B cell (primary cell): ENCODE measurements around the gene DENND4B. TPM values are rescaled to one million over a fixed set of nuclear protein-coding genes. Genes with fewer than 3 reads are reported as not detected.

Source experiments
- ATAC-seq: fragments of 200-7000 bp; cut with Tn5 transposase; one replicate; pipeline ENCODE4 v1.10.0; 2021; ENCODE audit warnings: low read depth, mild to moderate bottlenecking, moderate number of reproducible peaks, moderate library complexity
- CTCF ChIA-PET: fragments of 350-600 bp; sonication (Branson Sonifier 250); formaldehyde crosslinking; loops from one replicate; lab custom pipeline; 2021; ENCODE audit warnings: antibody characterized with exemption, inconsistent platforms; lab: Charles Lee
- POLR2A ChIA-PET: fragments of 350-600 bp; sonication (Branson Sonifier 250); formaldehyde crosslinking; loops from one replicate; lab custom pipeline; 2021; ENCODE audit warnings: antibody characterized with exemption; lab: Charles Lee
- DNase-seq: peaks from one replicate; pipeline ENCODE4 v3.0.0; 2013
- H2AFZ ChIP-seq: 2 replicates; pipeline ENCODE4 v1.6.1; 2012; ENCODE audit warnings: mild to moderate bottlenecking, low read depth, low read length; ENCODE audit not compliant: insufficient read depth, poor library complexity, severe bottlenecking
- H3K27ac ChIP-seq, 2 donors: 1 replicate in 1 of 2; 2 replicates in 1 of 2; pipeline ENCODE4 v1.5.1; 2012 to 2013; ENCODE audit warnings: low read length in 2 of 2, mild to moderate bottlenecking in 2 of 2, moderate library complexity in 1 of 2
- H3K27me3 ChIP-seq, 4 experiments: fragments of 200-600 bp in 1 of 4; sonication (generic) in 1 of 4; replicated peaks in 1 of 4; 1 replicate in 2 of 4; 2 replicates in 2 of 4; pipeline versions ENCODE4 v1.6.1 to v1.7.0; 2013 to 2016; ENCODE audit warnings: low read length in 3 of 4, mild to moderate bottlenecking in 2 of 4, mixed read lengths in 1 of 4, moderate library complexity in 1 of 4; ENCODE audit not compliant: insufficient read depth in 4 of 4, control insufficient read depth in 3 of 4; ENCODE audit errors: control extremely low read depth in 1 of 4
- H3K36me3 ChIP-seq, 2 experiments: replicated peaks in 1 of 2; 1 replicate in 1 of 2; 2 replicates in 1 of 2; pipeline versions ENCODE4 v1.6.1 to v1.7.1; 2013; ENCODE audit warnings: low read length in 1 of 2; ENCODE audit not compliant: insufficient read depth in 2 of 2, control insufficient read depth in 1 of 2; ENCODE audit errors: control extremely low read depth in 1 of 2, extremely low read depth in 1 of 2
- H3K4me1 ChIP-seq, 2 donors: fragments of 200-600 bp in 1 of 2; sonication (generic) in 1 of 2; 1 replicate in 1 of 2; 2 replicates in 1 of 2; pipeline versions ENCODE4 v1.5.1 to v1.6.1; 2013 to 2017; ENCODE audit warnings: low read length in 2 of 2; ENCODE audit not compliant: control insufficient read depth in 2 of 2, insufficient read depth in 2 of 2
- H3K4me2 ChIP-seq: replicated peaks from 2 replicates; pipeline ENCODE3; 2012; ENCODE audit warnings: mild to moderate bottlenecking, low read depth, low read length; ENCODE audit not compliant: poor library complexity, severe bottlenecking
- H3K4me3 ChIP-seq, 5 experiments: fragments of 200-600 bp in 1 of 5; sonication (generic) in 1 of 5; 1 replicate in 3 of 5; 2 replicates in 2 of 5; pipeline versions ENCODE4 v1.5.1 to v1.7.0; 2011 to 2016; ENCODE audit warnings: low read length in 4 of 5, mild to moderate bottlenecking in 4 of 5, low read depth in 2 of 5, control low read depth in 1 of 5, moderate library complexity in 1 of 5; ENCODE audit not compliant: insufficient read depth in 1 of 5; ENCODE audit errors: control extremely low read depth in 1 of 5, extremely low read depth in 1 of 5
- H3K79me2 ChIP-seq: fragments of 200-600 bp; sonication (generic); one replicate; pipeline ENCODE4 v1.6.0; 2016; ENCODE audit warnings: low read length; ENCODE audit not compliant: control insufficient read depth, insufficient read depth
- H3K9ac ChIP-seq: fragments of 200-600 bp; sonication (generic); 2 replicates; pipeline ENCODE4 v1.6.1; 2017; ENCODE audit warnings: mild to moderate bottlenecking, low read length, moderate library complexity
- H3K9me3 ChIP-seq, 3 donors: one replicate each; pipeline versions ENCODE4 v1.6.1 to v1.7.1; 2013; ENCODE audit warnings: low read length in 2 of 3; ENCODE audit not compliant: control insufficient read depth in 2 of 3, insufficient read depth in 1 of 3; ENCODE audit errors: control extremely low read depth in 1 of 3
- H4K20me1 ChIP-seq: 2 replicates; pipeline ENCODE4 v1.6.0; 2012; ENCODE audit warnings: mild to moderate bottlenecking, low read length; ENCODE audit not compliant: insufficient read depth, control insufficient read depth, poor library complexity, severe bottlenecking
- H3K27ac Mint-ChIP-seq: one replicate; pipeline ENCODE4 v1.8.0; 2021; ENCODE audit warnings: mixed read lengths
- H3K27me3 Mint-ChIP-seq: one replicate; pipeline ENCODE4 v1.8.0; 2021; ENCODE audit warnings: mixed read lengths
- H3K4me1 Mint-ChIP-seq: one replicate; pipeline ENCODE4 v1.8.0; 2021; ENCODE audit warnings: mixed read lengths
- H3K4me3 Mint-ChIP-seq: one replicate; pipeline ENCODE4 v1.8.0; 2021; ENCODE audit warnings: mixed read lengths
- H3K9me3 Mint-ChIP-seq: one replicate; pipeline ENCODE4 v1.8.0; 2022; ENCODE audit warnings: mixed read lengths; ENCODE audit not compliant: insufficient read depth
- CTCF ChIP-seq: fragments of 200-600 bp; IDR thresholded peaks from one replicate; pipeline ENCODE4 v1.8.0; 2022; ENCODE audit warnings: antibody characterized with exemption, mild to moderate bottlenecking
- EZH2 ChIP-seq: IDR thresholded peaks from 2 replicates; pipeline ENCODE4 v1.6.1; 2012; ENCODE audit warnings: borderline replicate concordance, low read depth, mild to moderate bottlenecking, moderate library complexity, low read length; ENCODE audit not compliant: insufficient read depth, poor library complexity, severe bottlenecking
- WGBS: methylation state at CpG from one replicate; pipeline ENCODE4 v1.1.5; 2013; ENCODE audit warnings: missing lambda C conversion rate; ENCODE audit not compliant: insufficient coverage; 5-methylcytosine and 5-hydroxymethylcytosine counted together
- intact Hi-C: fragments of 100-400 bp; cut with micrococcal nuclease; formaldehyde crosslinking; loops from one replicate; pipeline ENCODE4 v1.10.0; 2022
- polyA plus RNA-seq: library from polyadenylated mRNA; depleted of rRNA; stranded (reverse); fragments of >200 nt; gene quantifications from 2 replicates; pipeline ENCODE4 v1.2.3, GENCODE V29; 2012
- small RNA-seq: library from RNA; depleted of rRNA; stranded (forward); fragments of <200 nt; gene quantifications from one replicate; pipeline ENCODE3, GENCODE V24; 2012; ENCODE audit warnings: low replicate concordance, low read depth; ENCODE audit not compliant: insufficient read length
- total RNA-seq, 2 donors: library from RNA; stranded (reverse); fragments of 120-200 nt in 1 of 2; gene quantifications; 1 replicate in 1 of 2; 2 replicates in 1 of 2; pipeline versions ENCODE4 v1.2.3 to v1.2.4, GENCODE V29; 2013 to 2022

The DENND4B gene
- total and polyA plus RNA-seq, 2 donors (not counting 1 experiment from before 2014, with no cell fraction given): 275 to 389 TPM

GRCh38 chr1:153880962-153881361 lies 65.6 kb downstream of the DENND4B start:
- Mint-ChIP-seq H3K4me3 (no peak overlapping the region), H3K4me1 (peaks cover 27% of the 10 kb centered on the region), H3K27me3 (no peaks in the 10 kb centered on the region), H3K27ac (no peak overlapping the region), H3K9me3 (no peaks in the 10 kb centered on the region)
- 9% methylated on average over 4 of the region's 5 CpGs for WGBS
- H3K27me3 ChIP-seq: no peaks in the 10 kb centered on the region
- CTCF ChIA-PET: interaction anchor here (0.5 to 1.2 kb wide), 5 partner anchors 15 to 309 kb away, joined by 3 read pairs; no protein-coding TSS in a partner anchor
- POLR2A ChIA-PET: no interaction called here
- no peaks in the 10 kb centered on the region for H3K9me3 ChIP-seq
- ATAC-seq (peak; percentile 82), DNase-seq (peak; percentile 54)
- intact Hi-C loops: loop anchor here (5.0 kb wide), 1 partner anchor 41 kb away; the partner anchor contains the start of gene GATAD2B
- TF ChIP-seq CTCF (no peak), EZH2 (no peak)
- H3K9ac ChIP-seq: no peak overlapping the region
- peaks cover 1 to 9% of the 10 kb centered on the region in 2 experiments for H3K36me3 ChIP-seq
- H3K27ac ChIP-seq: peak overlapping the region; percentile 29 to 39
- peaks cover 82% of the 10 kb centered on the region for H4K20me1 ChIP-seq
- H3K4me1 ChIP-seq: peaks cover 27 to 36% of the 10 kb centered on the region in 2 donors
- H3K4me2 ChIP-seq: peak overlapping the region; percentile 41
- H3K4me3 ChIP-seq: no peak overlapping the region
- H2AFZ ChIP-seq: no peak overlapping the region
- peaks cover 100% of the 10 kb centered on the region for H3K79me2 ChIP-seq

GRCh38 chr1:153880024-153880423 lies 66.5 kb downstream of the DENND4B start:
- H4K20me1 ChIP-seq: peaks cover 82% of the 10 kb centered on the region
- TF ChIP-seq EZH2: no peak
- TF ChIP-seq CTCF: no peak
- 97% methylated on average over 4 of the region's 9 CpGs for WGBS
- H3K9me3 Mint-ChIP-seq: no peaks in the 10 kb centered on the region
- H3K27me3 ChIP-seq: no peaks in the 10 kb centered on the region
- intact Hi-C loops: loop anchor here (5.0 kb wide), 1 partner anchor 42 kb away; the partner anchor contains the start of gene GATAD2B
- no peak overlapping the region for H3K27ac Mint-ChIP-seq
- H3K4me2 ChIP-seq: no peak overlapping the region
- H3K4me3 ChIP-seq: no peak overlapping the region
- H3K9ac ChIP-seq: no peak overlapping the region
- POLR2A ChIA-PET: no interaction called here
- CTCF ChIA-PET: no interaction called here
- H3K27me3 Mint-ChIP-seq: no peaks in the 10 kb centered on the region
- ATAC-seq (no peak), DNase-seq (no peak)
- no peaks in the 10 kb centered on the region for H3K9me3 ChIP-seq
- no peak overlapping the region for H3K27ac ChIP-seq
- H3K36me3 ChIP-seq: peaks cover 1 to 9% of the 10 kb centered on the region in 2 experiments
- peaks cover 100% of the 10 kb centered on the region for H3K79me2 ChIP-seq
- H3K4me1 Mint-ChIP-seq: peaks cover 30% of the 10 kb centered on the region
- no peak overlapping the region for H2AFZ ChIP-seq
- H3K4me3 Mint-ChIP-seq: no peak overlapping the region
- peaks cover 27 to 36% of the 10 kb centered on the region in 2 donors for H3K4me1 ChIP-seq

Small RNA genes lying within 50 kb of the gene (small RNA-seq; reads per million reads assigned to genes)
- not detected for gene AL831737.1
- not detected for gene MIR6737

Other genes with a start within 250 kb of the DENND4B start
- gene INTS3, start 218.7 kb downstream of the DENND4B start, total RNA-seq: 69.1 and 69.3 TPM in 2 replicates
- 71.5 and 84.1 TPM in 2 replicates for gene INTS3, start 218.7 kb downstream of the DENND4B start, polyA plus RNA-seq
- gene SLC27A3, start 171.3 kb downstream of the DENND4B start, total RNA-seq: 15.6 and 16.2 TPM in 2 replicates
- 8.9 and 19.4 TPM in 2 replicates for gene SLC27A3, start 171.3 kb downstream of the DENND4B start, polyA plus RNA-seq
- 99.6 and 105 TPM in 2 replicates for gene GATAD2B, start 23.7 kb downstream of the DENND4B start, total RNA-seq
- 15.0 and 16.7 TPM in 2 replicates for gene GATAD2B, start 23.7 kb downstream of the DENND4B start, polyA plus RNA-seq
- gene CRTC2, start 11.9 kb upstream of the DENND4B start, total RNA-seq: 153 and 157 TPM in 2 replicates
- 94.6 and 120 TPM in 2 replicates for gene CRTC2, start 11.9 kb upstream of the DENND4B start, polyA plus RNA-seq
- 28.1 and 29.8 TPM in 2 replicates for gene SLC39A1, start 16.8 kb upstream of the DENND4B start, total RNA-seq
- 19.2 and 19.3 TPM in 2 replicates for gene SLC39A1, start 16.8 kb upstream of the DENND4B start, polyA plus RNA-seq
- gene CREB3L4, start 21.2 kb upstream of the DENND4B start, total RNA-seq: 19.9 and 21.8 TPM in 2 replicates
- 23.4 and 28.1 TPM in 2 replicates for gene CREB3L4, start 21.2 kb upstream of the DENND4B start, polyA plus RNA-seq
- 99.1 and 106 TPM in 2 replicates for gene JTB, start 31.0 kb upstream of the DENND4B start, total RNA-seq
- 144 and 159 TPM in 2 replicates for gene JTB, start 31.0 kb upstream of the DENND4B start, polyA plus RNA-seq
- gene RAB13, start 39.6 kb upstream of the DENND4B start, total RNA-seq: 9.7 and 10.5 TPM in 2 replicates
- 0.09 and 0.50 TPM in 2 replicates for gene RAB13, start 39.6 kb upstream of the DENND4B start, polyA plus RNA-seq
- gene RPS27, start 44.0 kb upstream of the DENND4B start, total RNA-seq: 4,276 and 4,812 TPM in 2 replicates
- 12,632 and 15,978 TPM in 2 replicates for gene RPS27, start 44.0 kb upstream of the DENND4B start, polyA plus RNA-seq
- gene NUP210L, start 208.4 kb upstream of the DENND4B start, total RNA-seq: 0.15 and 0.20 TPM in 2 replicates
- 0.04 TPM in 1 of 2 replicates, not detected in the other for gene NUP210L, start 208.4 kb upstream of the DENND4B start, polyA plus RNA-seq
- gene TPM3, start 245.4 kb upstream of the DENND4B start, total RNA-seq: 300 TPM in 2 replicates
- gene TPM3, start 245.4 kb upstream of the DENND4B start, polyA plus RNA-seq: 186 and 301 TPM in 2 replicates